Stimulated activated naive CD8-positive, alpha-beta T cell treated with anti-CD3 and anti-CD28 coated beads, Interleukin-15, amount 100 ng/mL, for 72 hours (primary cell): Measurements from ENCODE around the gene PATJ.
"Not testable (repeated sequence)": the region's sequence is repeated elsewhere in the genome, so short reads cannot be mapped to it uniquely, and the experiment has no call there.

ENCODE experiments used
- ATAC-seq: fragments of 150-1000 bp; cut with Tn5 transposase; 2 replicates; pipeline ENCODE4 v1.10.0; 2021; ENCODE audit warnings: mild to moderate bottlenecking, moderate library complexity
- DNase-seq, 2 donors: peaks; one replicate each; pipeline ENCODE4 v3.0.0; 2021 to 2022
- H3K27ac Mint-ChIP-seq, 2 donors: one replicate each; pipeline ENCODE4 v1.8.0; 2022; ENCODE audit warnings: mild to moderate bottlenecking in 2 of 2, mixed read lengths in 2 of 2, moderate library complexity in 2 of 2
- H3K27me3 Mint-ChIP-seq: one replicate; pipeline ENCODE4 v1.8.0; 2022; ENCODE audit warnings: mixed read lengths
- H3K4me1 Mint-ChIP-seq: one replicate; pipeline ENCODE4 v1.8.0; 2022; ENCODE audit warnings: mild to moderate bottlenecking, mixed read lengths
- H3K4me3 Mint-ChIP-seq, 2 donors: one replicate each; pipeline ENCODE4 v1.8.0; 2022; ENCODE audit warnings: mild to moderate bottlenecking in 2 of 2, mixed read lengths in 2 of 2, moderate library complexity in 1 of 2
- H3K9me3 Mint-ChIP-seq, 2 donors: one replicate each; pipeline ENCODE4 v1.8.0; 2022; ENCODE audit warnings: mixed read lengths in 2 of 2

The PATJ gene

DNA sequence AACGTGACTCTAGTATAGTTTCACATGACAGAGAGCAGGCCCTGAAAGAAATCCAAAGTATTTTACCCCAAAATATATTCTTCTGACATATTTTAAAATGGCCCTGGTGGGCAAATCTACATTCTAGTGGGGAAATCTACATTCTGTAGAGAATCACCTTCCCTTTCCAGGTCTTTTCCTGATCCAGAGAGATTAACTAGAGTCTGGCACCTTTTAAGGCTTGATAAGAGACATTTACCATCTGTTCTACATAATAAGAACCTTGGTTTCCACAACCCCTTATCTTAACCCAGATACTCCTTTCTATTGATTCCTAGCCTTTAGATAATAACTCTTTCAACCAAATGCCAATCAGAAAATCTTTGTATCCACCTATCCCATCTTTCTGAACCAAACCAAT lies 435.3 kb downstream of the PATJ start:
- H3K27ac Mint-ChIP-seq = no peak overlapping the region
- H3K4me3 Mint-ChIP-seq = no peak overlapping the region
- no peaks in the 10 kb centered on the region for H3K4me1 Mint-ChIP-seq
- no peaks in the 10 kb centered on the region for H3K27me3 Mint-ChIP-seq
- no peaks in the 10 kb centered on the region for H3K9me3 Mint-ChIP-seq
- no peak for DNase-seq
- ATAC-seq = no peak

DNA sequence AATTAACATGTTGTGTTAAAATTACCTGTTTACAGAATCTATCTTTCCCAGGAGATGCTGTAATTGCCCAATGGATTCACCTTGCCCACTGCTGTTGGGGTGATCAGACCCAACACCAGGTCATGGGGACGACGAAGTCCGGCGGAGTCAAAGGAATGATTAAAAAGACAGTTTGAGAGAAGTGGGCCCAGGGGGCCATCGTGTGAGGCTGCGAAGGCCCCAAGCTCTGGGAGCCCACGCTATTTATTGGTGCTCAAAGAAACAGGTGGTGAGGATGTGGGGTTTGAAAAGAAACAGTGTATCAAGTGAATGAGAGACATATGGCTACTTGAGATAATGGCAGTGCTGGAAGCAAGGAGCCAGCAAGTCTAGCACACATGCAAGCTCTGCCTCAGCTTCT lies 436.1 kb downstream of the PATJ start:
- Mint-ChIP-seq H3K9me3 (no peaks in the 10 kb centered on the region), H3K4me3 (no peak overlapping the region), H3K4me1 (no peaks in the 10 kb centered on the region), H3K27me3 (no peaks in the 10 kb centered on the region), H3K27ac (no peak overlapping the region)
- no peak for ATAC-seq
- DNase-seq = no peak

DNA sequence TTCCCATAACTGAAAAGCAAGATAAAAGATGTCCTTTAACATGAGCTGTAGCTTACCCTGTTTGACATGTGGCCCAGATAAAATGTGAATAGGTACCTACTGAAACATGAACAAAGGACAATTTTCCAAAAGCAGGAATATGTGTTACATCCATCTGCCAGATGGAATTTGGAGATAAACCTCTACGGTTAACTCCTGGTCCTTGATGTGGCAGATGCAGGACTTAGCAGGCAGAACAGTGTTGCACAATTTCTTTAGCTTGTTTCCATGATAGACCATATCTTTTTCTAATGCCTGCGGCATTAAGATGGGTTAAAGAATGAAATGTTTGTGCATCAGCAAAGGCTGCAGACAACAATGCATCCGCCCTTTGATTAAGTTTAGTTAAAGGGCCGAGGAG lies 437.8 kb downstream of the PATJ start:
- not testable (repeated sequence) for ATAC-seq, H3K27ac Mint-ChIP-seq, H3K27me3 Mint-ChIP-seq, DNase-seq, H3K4me1 Mint-ChIP-seq, H3K4me3 Mint-ChIP-seq, H3K9me3 Mint-ChIP-seq

DNA sequence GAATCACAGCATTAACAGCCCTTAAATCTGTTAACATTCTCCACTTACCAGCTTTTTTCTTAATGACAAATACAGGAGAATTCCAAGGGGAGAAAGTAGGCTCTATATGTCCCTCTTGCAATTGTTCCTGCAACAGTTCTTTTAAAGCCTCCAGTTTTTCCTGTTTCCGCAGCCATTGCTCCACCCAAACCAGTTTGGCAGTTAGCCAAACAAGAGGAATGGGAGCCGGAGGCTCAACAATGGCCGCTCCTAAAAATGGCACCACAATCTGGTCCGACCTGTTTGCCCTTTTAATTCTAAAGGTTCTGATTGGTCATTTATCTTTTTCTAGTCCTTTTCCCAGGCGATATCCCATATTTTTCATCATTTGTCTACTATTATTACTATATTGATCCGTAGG lies 438.4 kb downstream of the PATJ start:
- no peaks in the 10 kb centered on the region for H3K9me3 Mint-ChIP-seq
- ATAC-seq (no peak), DNase-seq (no peak)
- H3K27ac Mint-ChIP-seq = no peak overlapping the region
- no peaks in the 10 kb centered on the region for H3K27me3 Mint-ChIP-seq
- no peak overlapping the region for H3K4me3 Mint-ChIP-seq
- no peaks in the 10 kb centered on the region for H3K4me1 Mint-ChIP-seq

DNA sequence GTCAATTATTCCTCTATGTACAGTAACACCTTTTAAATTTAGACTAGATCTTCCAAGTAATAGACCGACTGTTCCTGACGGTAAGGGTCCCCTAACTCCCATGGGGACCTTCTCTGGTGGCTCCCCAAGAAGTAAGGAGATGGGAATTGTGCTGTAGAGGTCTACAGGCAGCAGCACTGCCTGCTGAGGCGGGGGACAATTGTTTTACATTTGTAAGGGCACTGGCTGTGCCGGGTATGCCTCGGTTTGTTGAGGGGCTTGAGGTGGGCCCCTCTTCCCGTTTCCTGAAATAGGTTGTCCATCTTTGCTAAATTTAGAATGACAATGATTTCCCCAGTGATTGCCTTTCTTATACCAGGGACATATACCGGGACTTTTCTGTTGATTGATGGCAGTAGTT lies 439.3 kb downstream of the PATJ start:
- H3K4me3 Mint-ChIP-seq = no peak overlapping the region
- H3K4me1 Mint-ChIP-seq = no peaks in the 10 kb centered on the region
- no peaks in the 10 kb centered on the region for H3K27me3 Mint-ChIP-seq
- DNase-seq (no peak), ATAC-seq (no peak)
- no peaks in the 10 kb centered on the region for H3K9me3 Mint-ChIP-seq
- H3K27ac Mint-ChIP-seq = no peak overlapping the region

DNA sequence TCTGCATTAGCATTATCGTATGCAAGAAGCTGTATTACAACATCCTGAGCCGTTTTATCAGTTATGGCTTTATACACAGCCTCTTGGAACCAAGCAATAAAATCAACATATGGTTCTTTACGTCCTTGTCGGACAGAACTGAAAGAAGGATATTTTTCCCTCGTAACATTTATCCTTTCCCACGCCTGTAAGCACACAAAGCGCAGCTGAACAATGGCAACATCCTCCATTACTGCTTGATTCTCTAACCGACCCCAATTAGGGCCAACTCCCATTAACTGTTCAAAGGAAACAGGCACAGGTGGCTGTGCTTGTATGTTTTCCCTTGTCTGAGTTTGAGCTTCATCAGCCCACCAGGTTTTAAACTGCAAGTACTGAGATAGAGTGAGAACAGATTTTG lies 439.9 kb downstream of the PATJ start:
- H3K27ac Mint-ChIP-seq, H3K4me3 Mint-ChIP-seq, H3K27me3 Mint-ChIP-seq, DNase-seq, H3K9me3 Mint-ChIP-seq, H3K4me1 Mint-ChIP-seq, ATAC-seq: not testable (repeated sequence)

DNA sequence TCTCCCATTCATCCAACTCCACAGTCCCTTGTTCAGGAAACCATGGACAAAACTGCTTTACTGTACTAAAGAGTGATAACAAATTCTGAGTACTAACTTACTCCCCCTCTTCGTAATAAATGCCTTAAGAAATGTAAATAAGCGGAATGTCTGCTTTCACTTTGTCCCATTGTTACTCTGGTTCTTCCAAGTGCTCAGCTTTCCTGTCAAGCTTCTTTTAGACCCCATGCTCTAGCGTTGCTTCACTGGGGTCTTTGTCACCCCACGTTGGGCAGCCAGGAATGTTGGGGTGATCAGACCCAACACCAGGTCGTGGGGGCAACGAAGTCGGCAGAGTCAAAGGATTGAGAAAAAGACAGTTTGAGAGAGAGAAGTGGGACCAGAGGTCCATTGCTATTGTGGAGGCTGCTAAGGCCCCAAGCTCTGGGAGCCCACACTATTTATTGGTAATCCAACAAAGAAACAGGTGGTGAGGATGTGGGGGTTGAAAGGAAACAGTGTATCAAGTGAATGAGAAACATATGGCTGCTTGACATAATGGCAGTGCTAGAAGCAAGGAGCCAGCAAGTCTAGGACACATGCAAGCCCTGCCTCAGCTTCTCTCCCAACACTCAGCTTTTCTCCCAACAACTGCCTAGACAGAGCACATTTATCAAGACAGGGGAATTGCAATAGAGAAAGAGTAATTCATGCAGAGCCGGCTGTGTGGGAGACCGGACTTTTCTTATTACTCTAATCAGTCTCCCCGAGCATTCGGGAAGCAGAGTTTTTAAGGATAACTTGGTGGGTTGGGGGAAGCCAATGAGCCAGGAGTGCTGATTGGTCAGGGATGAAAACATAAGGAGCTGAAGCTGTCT lies 441.1 kb downstream of the PATJ start:
- not testable (repeated sequence) for H3K27me3 Mint-ChIP-seq, H3K9me3 Mint-ChIP-seq, H3K27ac Mint-ChIP-seq, H3K4me3 Mint-ChIP-seq, DNase-seq, ATAC-seq, H3K4me1 Mint-ChIP-seq

DNA sequence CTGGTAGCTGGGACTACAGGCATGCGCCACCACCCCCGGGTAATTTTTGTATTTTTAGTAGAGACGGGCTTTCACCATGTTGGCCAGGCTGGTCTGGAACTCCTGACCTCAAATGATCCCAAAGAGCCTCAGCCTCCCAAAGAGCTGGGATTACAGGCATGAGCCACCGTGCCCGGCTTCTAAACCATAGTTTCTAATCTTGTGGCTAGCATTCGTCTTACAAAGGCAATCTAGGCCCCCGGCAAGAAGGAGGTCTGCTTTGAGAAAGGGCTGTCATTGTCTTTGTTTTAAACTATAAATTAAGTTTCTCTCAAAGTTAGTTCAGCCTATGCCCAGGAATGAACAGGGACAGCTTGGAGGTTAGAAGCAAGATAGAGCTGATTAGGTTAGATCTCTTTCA lies 442.1 kb downstream of the PATJ start:
- Mint-ChIP-seq H3K9me3 (no peaks in the 10 kb centered on the region), H3K27ac (no peak overlapping the region), H3K27me3 (no peaks in the 10 kb centered on the region), H3K4me3 (no peak overlapping the region), H3K4me1 (no peaks in the 10 kb centered on the region)
- no peak for DNase-seq
- no peak for ATAC-seq

DNA sequence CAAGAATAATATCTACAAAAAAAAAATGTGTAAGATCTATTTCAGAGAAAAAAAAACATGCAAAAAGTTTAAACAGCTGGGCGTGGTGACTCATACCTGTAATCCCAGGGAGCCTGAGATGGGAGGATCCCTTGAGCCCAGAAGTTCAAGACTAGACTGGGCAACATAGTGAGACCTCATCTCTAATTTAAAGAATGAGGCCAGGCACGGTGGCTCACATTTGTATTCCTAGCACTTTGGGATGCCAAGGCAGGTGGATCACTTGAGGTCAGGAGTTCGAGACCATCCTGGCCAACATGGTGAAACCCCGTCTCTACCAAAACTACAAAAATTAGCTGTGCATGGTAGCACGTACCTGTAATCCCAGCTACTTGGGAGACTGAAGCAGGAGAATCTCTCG lies 443.0 kb downstream of the PATJ start:
- H3K4me3 Mint-ChIP-seq = not testable (repeated sequence)

DNA sequence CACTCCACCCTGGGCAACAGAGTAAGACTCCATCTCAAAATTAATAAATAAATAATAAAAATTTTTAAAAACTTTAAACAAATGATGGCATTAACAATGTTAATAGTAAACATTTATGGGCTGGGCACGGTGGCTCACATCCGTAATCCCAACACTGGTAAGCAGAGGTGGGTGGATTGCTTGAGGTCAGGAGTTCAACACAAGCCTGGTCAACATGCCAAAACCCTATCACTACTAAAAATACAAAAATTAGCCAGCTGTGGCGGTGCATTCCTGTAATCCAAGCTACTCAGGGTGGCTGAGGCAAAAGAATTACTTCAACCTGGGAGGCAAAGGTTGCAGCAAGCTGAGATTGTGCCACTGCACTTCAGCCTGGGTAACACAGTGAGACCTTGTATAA lies 443.4 kb downstream of the PATJ start:
- Mint-ChIP-seq H3K4me3 (no peak overlapping the region), H3K4me1 (no peaks in the 10 kb centered on the region), H3K27ac (no peak overlapping the region), H3K9me3 (no peaks in the 10 kb centered on the region), H3K27me3 (no peaks in the 10 kb centered on the region)
- DNase-seq (no peak), ATAC-seq (no peak)

More for the DNA sequence above, 443.0 kb downstream of the PATJ start:
- H3K27ac Mint-ChIP-seq, H3K9me3 Mint-ChIP-seq, H3K27me3 Mint-ChIP-seq, ATAC-seq, H3K4me1 Mint-ChIP-seq, DNase-seq: not testable (repeated sequence)

DNA sequence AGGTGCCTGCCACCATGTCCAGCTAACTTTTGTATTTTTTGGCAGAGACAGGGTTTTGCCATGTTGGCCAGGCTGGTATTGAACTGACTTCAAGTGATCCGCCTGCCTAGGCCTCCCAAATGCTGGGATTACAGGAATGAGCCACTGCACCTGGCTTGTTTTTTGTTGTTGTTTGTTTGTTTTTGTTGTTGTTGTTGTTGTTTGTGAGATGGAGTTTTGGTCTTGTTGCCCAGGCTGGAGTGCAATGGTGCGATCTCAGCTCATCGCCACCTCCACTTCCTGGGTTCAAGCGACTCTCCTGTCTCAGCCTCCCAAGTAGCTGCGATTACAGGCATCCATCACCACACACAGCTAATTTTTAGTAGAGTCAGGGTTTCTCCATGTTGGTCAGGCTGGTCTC lies 445.3 kb downstream of the PATJ start:
- DNase-seq (no peak), ATAC-seq (no peak)
- Mint-ChIP-seq H3K27ac (no peak overlapping the region), H3K27me3 (peaks cover 7% of the 10 kb centered on the region), H3K9me3 (no peaks in the 10 kb centered on the region), H3K4me1 (no peaks in the 10 kb centered on the region), H3K4me3 (no peak overlapping the region)

DNA sequence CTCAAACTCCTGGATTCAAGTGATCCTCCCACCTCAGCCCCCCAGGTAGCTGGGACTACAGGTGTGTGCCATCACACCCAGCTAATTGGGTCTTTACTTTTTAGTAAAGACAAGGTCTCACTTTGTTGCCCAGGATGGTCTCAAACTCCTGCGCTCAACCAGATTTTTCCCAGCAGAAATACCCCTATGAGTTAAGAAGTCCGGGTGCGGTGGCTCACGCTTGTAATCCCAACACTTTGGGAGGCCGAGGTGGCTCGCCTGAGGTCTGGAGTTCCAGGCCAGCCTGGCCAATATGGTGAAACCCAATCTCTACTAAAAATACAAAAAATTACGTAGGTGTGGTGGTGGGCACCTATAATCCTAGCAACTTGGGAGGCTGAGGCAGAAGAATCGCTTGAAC lies 445.8 kb downstream of the PATJ start:
- no peak overlapping the region for H3K27ac Mint-ChIP-seq
- no peaks in the 10 kb centered on the region for H3K9me3 Mint-ChIP-seq
- H3K4me1 Mint-ChIP-seq = no peaks in the 10 kb centered on the region
- DNase-seq = no peak
- H3K27me3 Mint-ChIP-seq = peaks cover 12% of the 10 kb centered on the region
- no peak for ATAC-seq
- no peak overlapping the region for H3K4me3 Mint-ChIP-seq

DNA sequence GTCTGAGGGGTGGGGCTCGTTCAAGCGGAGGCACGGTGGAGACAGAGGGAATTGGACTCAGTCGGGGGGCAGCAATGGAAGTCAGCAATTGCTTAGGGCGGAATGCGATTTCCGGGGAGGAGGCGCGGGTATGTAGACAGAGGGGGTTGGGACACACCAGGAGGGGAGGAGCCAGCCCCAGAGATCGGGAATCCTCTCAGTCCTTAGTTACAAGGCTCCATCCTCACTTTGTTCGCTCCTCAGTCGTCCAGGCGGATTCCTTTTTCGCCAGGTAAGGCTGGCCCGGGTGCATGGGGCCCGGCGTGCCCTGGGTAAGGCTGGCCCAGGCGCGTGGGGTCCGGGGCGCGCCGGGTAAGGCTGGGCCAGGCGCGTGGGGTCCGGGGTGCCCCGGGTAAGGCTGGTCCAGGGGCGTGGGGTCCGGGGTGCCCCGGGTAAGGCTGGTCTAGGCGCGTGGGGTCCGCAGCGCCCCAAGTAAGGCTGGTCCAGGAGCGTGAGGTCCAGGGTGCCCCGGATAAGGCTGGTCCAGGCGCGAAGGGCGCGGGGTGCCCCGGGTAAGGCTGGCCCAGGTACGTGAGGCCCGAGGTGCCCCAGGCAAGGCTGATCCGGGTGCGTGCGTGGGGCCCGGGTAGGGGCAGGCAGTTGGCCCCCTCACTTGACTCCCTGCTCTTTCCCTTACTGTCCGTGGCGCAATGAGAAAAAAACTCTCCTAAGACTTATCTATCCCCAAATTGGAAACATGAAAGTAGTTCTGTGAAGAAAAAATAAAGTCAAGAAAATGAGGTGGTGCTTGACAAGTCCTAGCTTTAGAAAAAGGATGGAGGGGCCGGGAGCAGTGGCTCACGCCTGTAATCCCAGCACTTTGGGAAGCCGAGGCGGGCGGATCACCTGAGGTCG lies 452.6 kb downstream of the PATJ start, which contains the start of gene L1TD1:
TSS of gene L1TD1 (plus strand) at position 199 of the 894 bp plus-strand sequence. CDS start 11,780 bp downstream, outside the sequence.
- H3K27me3 Mint-ChIP-seq = peaks cover 63% of the 10 kb centered on the region
- peak within 1 kb of the TSS; percentile 71 to 85 for H3K4me3 Mint-ChIP-seq
- DNase-seq (peak in 1 of 2 donors; percentile 3), ATAC-seq (peak; percentile 83)
- peak within 1 kb of the TSS in 1 of 2 donors; percentile 95 for H3K27ac Mint-ChIP-seq
- peaks cover 0 to 5% of the 10 kb centered on the region in 2 donors for H3K9me3 Mint-ChIP-seq
- peaks cover 22% of the 10 kb centered on the region for H3K4me1 Mint-ChIP-seq

DNA sequence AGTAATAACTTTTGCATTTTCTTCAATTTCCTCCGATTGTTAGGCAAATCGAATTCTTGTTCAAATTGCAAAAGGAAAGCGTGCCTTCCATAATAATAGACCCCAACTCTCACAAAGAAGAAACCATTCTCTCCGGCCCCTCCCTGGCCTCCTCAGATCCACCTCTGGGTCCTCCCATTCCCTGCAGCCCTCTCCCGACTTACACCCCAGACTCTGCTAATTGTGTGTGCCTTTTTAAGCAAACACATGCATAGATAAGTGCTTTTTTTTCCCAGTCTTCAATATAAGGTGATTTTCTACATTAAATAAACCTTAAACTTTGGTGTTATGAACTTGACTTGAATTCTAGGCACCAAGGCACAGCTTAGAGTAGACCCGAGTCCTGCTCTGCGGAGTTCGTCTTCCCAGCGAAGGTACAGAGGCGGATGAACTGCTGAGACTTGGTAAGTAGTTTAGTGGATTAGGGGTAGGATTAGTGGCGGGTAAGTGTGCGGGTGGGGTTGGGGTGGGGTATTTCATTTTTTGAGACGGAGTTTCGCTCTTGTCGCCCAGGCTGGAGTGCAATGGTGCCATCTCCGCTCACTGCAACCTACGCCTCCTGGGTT lies 453.9 kb downstream of the PATJ start:
- peak overlapping the region; percentile 15 to 34 for H3K4me3 Mint-ChIP-seq
- H3K27ac Mint-ChIP-seq = peak overlapping the region in 1 of 2 donors; percentile 42
- no peak for DNase-seq
- no peak for ATAC-seq
- H3K9me3 Mint-ChIP-seq = peaks cover 0 to 5% of the 10 kb centered on the region in 2 donors
- peaks cover 63% of the 10 kb centered on the region for H3K27me3 Mint-ChIP-seq
- peaks cover 22% of the 10 kb centered on the region for H3K4me1 Mint-ChIP-seq

DNA sequence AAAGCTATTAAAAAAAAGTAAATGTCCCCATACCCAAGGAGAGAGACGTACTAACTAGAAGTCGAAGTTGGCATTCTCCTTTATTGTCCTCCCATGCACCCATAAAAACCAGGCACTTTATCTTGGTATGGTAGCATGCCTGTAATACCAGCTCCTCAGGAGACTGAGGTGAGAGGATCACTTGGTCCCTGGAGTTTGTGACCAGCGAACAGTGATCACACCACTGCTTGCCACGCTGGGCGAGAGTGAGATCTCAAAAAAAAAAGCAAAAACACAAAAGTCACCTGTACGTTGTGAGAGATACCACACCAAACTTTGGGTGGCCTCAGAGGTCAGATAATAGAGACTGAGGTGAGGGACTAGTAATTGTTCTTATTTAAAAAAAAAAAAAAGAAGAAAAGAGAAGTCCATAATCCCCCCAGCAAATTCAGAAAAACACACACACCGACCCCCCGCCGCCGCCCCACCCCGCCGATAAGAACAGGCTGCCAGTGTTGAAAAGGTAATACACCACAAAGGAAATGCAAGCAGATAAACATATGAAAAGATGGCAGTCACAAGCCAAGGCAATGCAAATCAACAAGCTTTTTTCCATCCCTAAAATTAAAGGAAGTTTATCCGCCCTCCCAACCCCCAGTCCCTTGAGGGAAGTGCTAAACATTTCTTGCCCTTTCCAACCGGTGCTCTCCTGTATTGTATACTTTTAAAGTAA lies 455.9 kb downstream of the PATJ start:
- H3K4me1 Mint-ChIP-seq = peaks cover 22% of the 10 kb centered on the region
- H3K27me3 Mint-ChIP-seq = peaks cover 54% of the 10 kb centered on the region
- no peak for ATAC-seq
- H3K27ac Mint-ChIP-seq = no peak overlapping the region
- no peak overlapping the region for H3K4me3 Mint-ChIP-seq
- H3K9me3 Mint-ChIP-seq = peaks cover 0 to 5% of the 10 kb centered on the region in 2 donors
- no peak for DNase-seq
